Measurements from ENCODE around the gene PPTC7.
"Not testable (repeated sequence)": the region's sequence is repeated elsewhere in the genome, so short reads cannot be mapped to it uniquely, and the experiment has no call there.

PPTC7 gene

DNA sequence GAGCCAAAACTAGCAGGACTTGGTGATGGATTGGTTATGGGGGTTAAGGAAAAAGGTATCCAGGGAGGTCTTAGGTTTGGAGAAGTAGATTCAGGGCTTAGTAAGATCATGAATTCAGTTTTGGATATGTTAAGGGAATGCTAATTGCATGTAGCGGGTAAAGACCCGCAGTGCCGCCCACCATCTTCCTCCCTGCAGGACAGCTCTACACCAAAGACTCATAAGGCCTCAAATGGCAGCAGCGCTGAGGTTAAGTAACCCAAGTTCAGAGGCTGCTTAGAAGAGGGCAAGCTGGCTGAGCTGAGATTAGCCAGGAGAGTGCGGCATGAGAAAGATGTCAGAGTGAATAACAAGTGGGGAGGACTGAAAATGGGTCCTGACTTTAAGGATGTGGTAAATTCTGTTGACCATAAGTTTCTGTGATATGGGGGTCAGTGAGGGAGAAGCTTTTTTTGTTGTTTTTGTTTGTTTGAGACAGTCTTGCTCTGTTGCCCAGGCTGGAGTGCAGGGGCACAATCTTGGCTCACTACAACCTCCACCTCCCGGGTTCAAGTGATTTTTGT, 54.8 kb downstream of the PPTC7 start:
- TF ChIP-seq CTCF (IDR thresholded peaks at IDR 0.05; ENCODE audit: insufficient read depth, low read length) (no peak), GABPA (IDR thresholded peaks at IDR 0.05; ENCODE audit: low read depth) (no peak), POLR2AphosphoS5 (IDR thresholded peaks at IDR 0.05; ENCODE audit: low read depth) (no peak), SPI1 (IDR thresholded peaks at IDR 0.05; ENCODE audit: borderline replicate concordance, low read depth) (no peak)
- TF ChIP-seq, protein P1, sequence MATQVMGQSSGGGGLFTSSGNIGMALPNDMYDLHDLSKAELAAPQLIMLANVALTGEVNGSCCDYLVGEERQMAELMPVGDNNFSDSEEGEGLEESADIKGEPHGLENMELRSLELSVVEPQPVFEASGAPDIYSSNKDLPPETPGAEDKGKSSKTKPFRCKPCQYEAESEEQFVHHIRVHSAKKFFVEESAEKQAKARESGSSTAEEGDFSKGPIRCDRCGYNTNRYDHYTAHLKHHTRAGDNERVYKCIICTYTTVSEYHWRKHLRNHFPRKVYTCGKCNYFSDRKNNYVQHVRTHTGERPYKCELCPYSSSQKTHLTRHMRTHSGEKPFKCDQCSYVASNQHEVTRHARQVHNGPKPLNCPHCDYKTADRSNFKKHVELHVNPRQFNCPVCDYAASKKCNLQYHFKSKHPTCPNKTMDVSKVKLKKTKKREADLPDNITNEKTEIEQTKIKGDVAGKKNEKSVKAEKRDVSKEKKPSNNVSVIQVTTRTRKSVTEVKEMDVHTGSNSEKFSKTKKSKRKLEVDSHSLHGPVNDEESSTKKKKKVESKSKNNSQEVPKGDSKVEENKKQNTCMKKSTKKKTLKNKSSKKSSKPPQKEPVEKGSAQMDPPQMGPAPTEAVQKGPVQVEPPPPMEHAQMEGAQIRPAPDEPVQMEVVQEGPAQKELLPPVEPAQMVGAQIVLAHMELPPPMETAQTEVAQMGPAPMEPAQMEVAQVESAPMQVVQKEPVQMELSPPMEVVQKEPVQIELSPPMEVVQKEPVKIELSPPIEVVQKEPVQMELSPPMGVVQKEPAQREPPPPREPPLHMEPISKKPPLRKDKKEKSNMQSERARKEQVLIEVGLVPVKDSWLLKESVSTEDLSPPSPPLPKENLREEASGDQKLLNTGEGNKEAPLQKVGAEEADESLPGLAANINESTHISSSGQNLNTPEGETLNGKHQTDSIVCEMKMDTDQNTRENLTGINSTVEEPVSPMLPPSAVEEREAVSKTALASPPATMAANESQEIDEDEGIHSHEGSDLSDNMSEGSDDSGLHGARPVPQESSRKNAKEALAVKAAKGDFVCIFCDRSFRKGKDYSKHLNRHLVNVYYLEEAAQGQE (IDR thresholded peaks at IDR 0.05; ENCODE audit: insufficient replicate concordance, low read depth): no peak
- no peaks in the 10 kb centered on the region for H3K27me3 ChIP-seq (ENCODE audit: insufficient read depth, poor library complexity, severe bottlenecking)
- DNase-seq (ENCODE audit: low read depth in 1 of 2, low spot score in 1 of 2): no peak
- no peak overlapping the region for H3K4me3 ChIP-seq (replicated peaks; ENCODE audit: insufficient read depth, low read length)
- H3K27ac ChIP-seq (replicated peaks): no peak overlapping the region

DNA sequence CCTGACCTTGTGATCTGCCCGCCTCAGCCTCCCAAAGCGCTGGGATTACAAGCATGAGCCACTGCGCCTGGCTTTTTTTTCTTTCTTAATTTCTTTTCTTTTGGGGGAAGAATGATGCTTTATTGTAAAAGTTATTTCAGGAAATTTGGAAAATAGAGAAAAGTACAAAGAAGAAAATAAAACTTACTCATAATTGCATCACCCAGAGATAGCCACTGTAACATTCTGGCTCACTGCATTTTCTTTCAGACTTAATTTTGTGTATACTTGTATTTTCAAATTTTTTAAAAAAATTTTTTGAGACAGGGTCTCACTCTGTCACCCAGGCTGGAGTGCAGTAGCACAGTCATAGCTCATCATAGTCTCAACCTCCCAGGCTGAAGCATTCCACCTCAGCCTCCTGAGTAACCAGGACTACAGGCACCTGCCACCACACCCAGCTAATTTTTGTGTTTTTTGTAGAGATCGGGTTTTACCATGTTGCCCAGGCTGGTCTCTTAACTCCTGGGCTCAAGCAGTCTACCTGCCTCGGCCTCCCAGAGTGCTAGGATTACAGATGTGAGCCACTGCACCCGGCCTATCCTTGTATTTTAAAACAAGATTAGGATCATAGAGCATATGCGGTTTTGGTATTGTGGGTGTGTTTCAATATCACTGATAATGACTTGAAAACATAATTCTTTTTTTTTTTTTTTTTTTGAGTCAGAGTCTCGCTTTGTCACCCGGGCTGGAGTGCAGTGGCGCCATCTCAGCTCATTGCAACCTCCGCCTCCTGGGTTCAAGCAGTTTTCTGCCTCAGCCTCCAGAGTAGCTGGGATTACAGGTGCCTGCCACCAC, 62.0 kb downstream of the PPTC7 start:
- not testable (repeated sequence) for H3K27me3 ChIP-seq (ENCODE audit: insufficient read depth, poor library complexity, severe bottlenecking); H3K27ac ChIP-seq (replicated peaks)

DNA sequence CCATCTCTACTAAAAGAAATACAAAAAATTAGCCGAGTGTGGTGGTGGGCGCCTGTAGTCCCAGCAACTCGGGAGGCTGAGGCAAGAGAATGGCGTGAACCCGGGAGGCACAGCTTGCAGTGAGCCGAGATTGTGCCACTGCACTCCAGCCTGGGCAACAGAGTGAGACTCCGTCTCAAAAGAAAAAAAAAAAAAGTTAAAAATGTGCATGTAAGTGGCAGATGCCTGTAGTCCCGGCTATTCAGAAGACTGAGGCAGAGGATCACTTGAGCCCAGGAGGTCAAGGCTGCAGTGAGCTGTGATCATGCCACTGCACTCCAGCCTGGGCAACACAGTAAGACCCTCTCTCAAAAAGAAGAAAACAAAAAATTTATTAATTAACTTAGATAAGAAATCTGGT, 65.1 kb downstream of the PPTC7 start:
- not testable (repeated sequence) for H3K4me3 ChIP-seq (replicated peaks; ENCODE audit: insufficient read depth, low read length); DNase-seq (ENCODE audit: low read depth in 1 of 2, low spot score in 1 of 2); H3K27ac ChIP-seq (replicated peaks); H3K27me3 ChIP-seq (ENCODE audit: insufficient read depth, poor library complexity, severe bottlenecking)

More for the DNA sequence above, 62.0 kb downstream of the PPTC7 start:
- not testable (repeated sequence) for H3K4me3 ChIP-seq (replicated peaks; ENCODE audit: insufficient read depth, low read length); DNase-seq (ENCODE audit: low read depth in 1 of 2, low spot score in 1 of 2)

DNA sequence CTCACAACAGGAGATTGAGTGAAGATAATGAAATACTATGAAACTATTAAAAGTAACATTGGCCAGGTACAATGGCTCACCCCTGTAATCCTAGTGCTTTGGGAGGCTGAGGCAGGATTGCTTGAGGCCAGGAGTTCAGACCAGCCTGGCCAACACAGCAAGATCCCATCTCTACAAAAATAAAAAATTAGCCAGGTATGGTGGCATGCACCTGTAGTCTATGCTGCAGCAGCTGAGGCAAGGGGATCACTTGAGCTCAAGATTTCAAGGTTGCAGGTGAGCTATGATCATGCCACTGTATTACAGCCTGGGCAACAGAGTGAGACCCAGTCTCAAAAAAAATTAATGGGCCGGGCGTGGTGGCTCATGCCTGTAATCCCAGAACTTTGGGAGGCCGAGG, 66.1 kb downstream of the PPTC7 start:
- TF ChIP-seq POLR2AphosphoS5 (IDR thresholded peaks at IDR 0.05; ENCODE audit: low read depth) (no peak), CTCF (IDR thresholded peaks at IDR 0.05; ENCODE audit: insufficient read depth, low read length) (no peak), GABPA (IDR thresholded peaks at IDR 0.05; ENCODE audit: low read depth) (no peak), SPI1 (IDR thresholded peaks at IDR 0.05; ENCODE audit: borderline replicate concordance, low read depth) (no peak)
- TF ChIP-seq, protein P1 (IDR thresholded peaks at IDR 0.05; ENCODE audit: insufficient replicate concordance, low read depth): no peak
- no peak overlapping the region for H3K4me3 ChIP-seq (replicated peaks; ENCODE audit: insufficient read depth, low read length)
- H3K27me3 ChIP-seq (ENCODE audit: insufficient read depth, poor library complexity, severe bottlenecking): no peaks in the 10 kb centered on the region
- H3K27ac ChIP-seq (replicated peaks): no peak overlapping the region
- DNase-seq (ENCODE audit: low read depth in 1 of 2, low spot score in 1 of 2): no peak

Data from HL-60 (cell line).